Measurements from ENCODE around the gene ENAH.

The ENAH gene

GRCh38 chr1:225493591-225494246 is 159.2 kb downstream of the ENAH start:
- no peak for TF ChIP-seq CTCF (conservative IDR thresholded peaks at IDR 0.05; ENCODE audit: low read depth, low read length)
- no peak for DNase-seq (ENCODE audit: low read depth)
- H3K4me3 ChIP-seq (ENCODE audit: low read length), result no peak overlapping the region

- TF ChIP-seq CTCF (conservative IDR thresholded peaks at IDR 0.05; ENCODE audit: low read depth, low read length), result no peak
- DNase-seq (ENCODE audit: low read depth), result no peak
- no peak overlapping the region for H3K4me3 ChIP-seq (ENCODE audit: low read length)
These were observed 164.2 kb downstream of the ENAH start for GRCh38 chr1:225488676-225489075.

GRCh38 chr1:225486856-225487255 is 166.1 kb downstream of the ENAH start:
- H3K4me3 ChIP-seq (ENCODE audit: low read length), result no peak overlapping the region
- no peak for TF ChIP-seq CTCF (conservative IDR thresholded peaks at IDR 0.05; ENCODE audit: low read depth, low read length)
- no peak for DNase-seq (ENCODE audit: low read depth)

- no peak for TF ChIP-seq CTCF (conservative IDR thresholded peaks at IDR 0.05; ENCODE audit: low read depth, low read length)
These were observed 166.9 kb downstream of the ENAH start for GRCh38 chr1:225485991-225486530.

GRCh38 chr1:225485226-225485625 is 167.7 kb downstream of the ENAH start:
- TF ChIP-seq CTCF (conservative IDR thresholded peaks at IDR 0.05; ENCODE audit: low read depth, low read length), result no peak
- DNase-seq (ENCODE audit: low read depth), result no peak
- H3K4me3 ChIP-seq (ENCODE audit: low read length), result no peak overlapping the region

More at GRCh38 chr1:225485991-225486530, 166.9 kb downstream of the ENAH start:
- DNase-seq (ENCODE audit: low read depth), result no peak
- H3K4me3 ChIP-seq (ENCODE audit: low read length), result no peak overlapping the region

GRCh38 chr1:225484657-225485214 is 168.2 kb downstream of the ENAH start:
- no peak for TF ChIP-seq CTCF (conservative IDR thresholded peaks at IDR 0.05; ENCODE audit: low read depth, low read length)
- H3K4me3 ChIP-seq (ENCODE audit: low read length), result no peak overlapping the region
- DNase-seq (ENCODE audit: low read depth), result no peak
